T-cell (primary cell): ENCODE results near the gene LRRC37A3. TPM values are rescaled to one million over a fixed set of nuclear protein-coding genes. Genes with fewer than 3 reads are reported as not detected.
"Not testable (repeated sequence)": the region's sequence is repeated elsewhere in the genome, so short reads cannot be mapped to it uniquely, and the experiment has no call there.

Source experiments
- ATAC-seq, 4 experiments: fragments of 200-7000 bp in 3 of 4; fragments of 150-1000 bp in 1 of 4; cut with Tn5 transposase; replicated peaks in 1 of 4; 1 replicate in 3 of 4; 2 replicates in 1 of 4; pipeline ENCODE4 v1.10.0; 2021; ENCODE audit warnings: moderate library complexity in 3 of 4, mild to moderate bottlenecking in 2 of 4, moderate number of reproducible peaks in 1 of 4
- CTCF ChIA-PET, 2 donors: fragments of 300-600 bp; sonication (Branson Sonifier 250); formaldehyde crosslinking; loops; one replicate each; lab custom pipeline; 2022; ENCODE audit warnings: antibody characterized with exemption in 2 of 2; lab: Charles Lee
- POLR2A ChIA-PET, 2 donors: fragments of 300-600 bp; sonication (Branson Sonifier 250); formaldehyde crosslinking; loops; one replicate each; lab custom pipeline; 2022; ENCODE audit warnings: antibody characterized with exemption in 2 of 2; lab: Charles Lee
- DNase-seq, 35 experiments: peaks; one replicate each; pipeline versions ENCODE4 v3.0.0 to v3.0.0-alpha.2; 2013 to 2023
- H3K27ac ChIP-seq: one replicate; pipeline ENCODE4 v1.5.1; 2013; ENCODE audit warnings: low read length
- H3K27me3 ChIP-seq, 2 experiments: replicated peaks in 1 of 2; 1 replicate in 1 of 2; 2 replicates in 1 of 2; pipeline versions ENCODE4 v1.6.1 to v1.7.0; 2013; ENCODE audit warnings: low read length in 1 of 2, mixed read lengths in 1 of 2; ENCODE audit not compliant: control insufficient read depth in 2 of 2, insufficient read depth in 2 of 2; ENCODE audit errors: extremely low read depth in 1 of 2
- H3K36me3 ChIP-seq, 2 donors: 1 replicate in 1 of 2; 2 replicates in 1 of 2; pipeline versions ENCODE4 v1.6.1 to v1.7.0; 2013; ENCODE audit warnings: low read length in 1 of 2; ENCODE audit not compliant: control insufficient read depth in 2 of 2, insufficient read depth in 1 of 2; ENCODE audit errors: extremely low read depth in 1 of 2
- H3K4me1 ChIP-seq, 2 experiments: 1 replicate in 1 of 2; 2 replicates in 1 of 2; pipeline versions ENCODE4 v1.6.1 to v1.7.0; 2013; ENCODE audit warnings: low read length in 2 of 2, mixed read lengths in 1 of 2; ENCODE audit not compliant: insufficient read depth in 2 of 2, control insufficient read depth in 1 of 2; ENCODE audit errors: extremely low read depth in 1 of 2
- H3K4me3 ChIP-seq, 2 donors: 1 replicate in 1 of 2; 2 replicates in 1 of 2; pipeline versions ENCODE4 v1.5.1 to v1.7.0; 2013; ENCODE audit warnings: mild to moderate bottlenecking in 2 of 2, low read length in 1 of 2, moderate library complexity in 1 of 2; ENCODE audit not compliant: control insufficient read depth in 1 of 2; ENCODE audit errors: extremely low read depth in 1 of 2
- H3K9me3 ChIP-seq: 2 replicates; pipeline ENCODE4 v1.7.0; 2013
- H3K27ac Mint-ChIP-seq, 2 donors: one replicate each; pipeline ENCODE4 v1.8.0; 2020 to 2021; ENCODE audit warnings: mild to moderate bottlenecking in 2 of 2, mixed read lengths in 2 of 2
- H3K27me3 Mint-ChIP-seq, 2 donors: one replicate each; pipeline ENCODE4 v1.8.0; 2021 to 2022; ENCODE audit warnings: mixed read lengths in 2 of 2
- H3K36me3 Mint-ChIP-seq: one replicate; pipeline ENCODE4 v1.8.0; 2021; ENCODE audit warnings: mixed read lengths
- H3K4me1 Mint-ChIP-seq, 3 donors: one replicate each; pipeline ENCODE4 v1.8.0; 2020 to 2022; ENCODE audit warnings: mixed read lengths in 3 of 3, mild to moderate bottlenecking in 1 of 3
- H3K4me3 Mint-ChIP-seq, 3 donors: one replicate each; pipeline ENCODE4 v1.8.0; 2020 to 2022; ENCODE audit warnings: mild to moderate bottlenecking in 3 of 3, mixed read lengths in 3 of 3, moderate library complexity in 3 of 3
- H3K9me3 Mint-ChIP-seq, 3 donors: one replicate each; pipeline ENCODE4 v1.8.0; 2020 to 2022; ENCODE audit warnings: mixed read lengths in 3 of 3
- WGBS: methylation state at CpG from one replicate; pipeline ENCODE4 v1.1.5; 2013; ENCODE audit warnings: missing lambda C conversion rate; ENCODE audit not compliant: insufficient coverage; 5-methylcytosine and 5-hydroxymethylcytosine counted together
- total RNA-seq, 35 experiments: library from RNA in 6 of 35; stranded (reverse) in 6 of 35; fragments of 120-200 nt in 1 of 35; gene quantifications; one replicate each; pipeline versions ENCODE4 v1.2.1 to v1.2.4 and lab custom pipeline; 2013 to 2026

LRRC37A3 gene
- total RNA-seq, 5 donors from 2014 or later (not counting 1 experiment from before 2014, with no cell fraction given) = 9.2 to 65.8 (median 14.0) TPM

DNA sequence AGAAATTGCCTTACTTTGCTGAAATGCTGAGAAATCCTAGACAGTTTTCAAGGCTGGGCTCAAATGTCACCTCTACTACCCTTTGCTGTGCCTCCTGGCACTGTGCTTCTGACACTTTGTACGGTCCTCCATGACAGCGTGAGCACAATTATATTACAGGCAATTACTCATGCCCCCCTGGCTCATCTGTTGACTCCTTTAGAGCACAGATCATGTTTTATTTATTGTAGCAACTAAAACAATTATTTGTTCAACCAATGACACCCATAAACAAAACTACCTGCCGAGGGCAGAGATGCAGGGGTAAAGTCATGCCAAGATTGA, 9.1 kb downstream of the LRRC37A3 start:
- CTCF ChIA-PET, H3K9me3 ChIP-seq, H3K36me3 ChIP-seq, H3K4me1 Mint-ChIP-seq, H3K27ac ChIP-seq, H3K4me1 ChIP-seq, H3K9me3 Mint-ChIP-seq, H3K27ac Mint-ChIP-seq, H3K27me3 Mint-ChIP-seq, H3K4me3 ChIP-seq, POLR2A ChIA-PET, H3K4me3 Mint-ChIP-seq, H3K36me3 Mint-ChIP-seq, ATAC-seq, DNase-seq, H3K27me3 ChIP-seq: not testable (repeated sequence)
- no CpG with 5 or more reads among the region's 3 CpGs for WGBS

DNA sequence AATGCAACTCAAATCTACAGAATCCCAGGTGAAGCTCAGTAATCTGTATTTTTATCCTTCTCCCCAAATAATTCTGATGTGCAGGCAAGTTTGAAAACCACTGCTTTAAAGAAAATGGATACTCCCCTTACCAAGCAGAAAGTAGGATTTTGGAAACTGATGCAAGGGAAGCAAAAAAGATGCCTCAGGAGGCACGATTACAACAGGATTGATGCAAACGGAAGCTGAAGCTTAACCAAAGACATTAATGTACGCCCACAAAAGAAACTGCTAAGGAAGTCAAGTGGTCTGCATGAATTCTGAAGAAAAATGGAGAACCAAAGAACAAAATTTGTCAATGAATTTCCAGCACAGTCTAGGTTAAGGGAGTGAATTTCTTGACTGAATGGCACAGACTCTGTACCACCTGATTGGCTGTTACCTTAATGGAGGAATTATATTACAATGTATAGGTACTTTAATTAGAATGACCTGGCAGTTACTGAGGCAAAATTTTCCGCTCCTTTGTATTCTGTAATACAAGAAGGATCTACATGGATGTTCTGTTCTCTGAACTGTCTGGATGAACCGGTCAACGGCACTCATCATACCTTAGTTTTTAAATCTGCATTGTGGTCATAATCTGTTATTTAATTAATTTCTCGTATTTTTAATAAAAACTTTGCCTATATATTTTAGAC, 9.6 kb downstream of the LRRC37A3 start:
- H3K27me3 ChIP-seq, H3K36me3 Mint-ChIP-seq, H3K27ac ChIP-seq, H3K4me3 ChIP-seq, CTCF ChIA-PET, DNase-seq, ATAC-seq, POLR2A ChIA-PET, H3K9me3 Mint-ChIP-seq, H3K4me1 ChIP-seq, H3K36me3 ChIP-seq, H3K27me3 Mint-ChIP-seq, H3K4me3 Mint-ChIP-seq, H3K27ac Mint-ChIP-seq, H3K4me1 Mint-ChIP-seq, H3K9me3 ChIP-seq: not testable (repeated sequence)
- WGBS = no CpG with 5 or more reads among the region's 7 CpGs

DNA sequence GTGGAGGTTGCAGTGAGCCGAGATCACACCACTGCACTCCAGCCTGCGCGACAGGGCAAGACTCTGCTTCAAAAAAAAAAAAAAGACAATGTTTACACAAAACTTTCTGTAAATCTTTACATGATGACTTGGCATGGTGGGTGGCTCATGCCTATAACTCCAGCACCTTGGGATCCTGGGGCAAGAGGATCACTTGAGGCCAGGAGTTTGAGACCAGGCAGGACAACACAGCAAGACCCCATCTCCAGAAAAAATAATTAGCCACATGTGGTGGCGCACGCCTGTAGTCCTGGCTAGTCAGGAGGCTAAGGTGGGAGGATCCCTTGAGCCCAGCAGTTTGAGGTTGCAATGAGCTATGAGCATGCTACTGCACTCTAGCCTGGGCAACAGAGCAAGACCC, 15.2 kb downstream of the LRRC37A3 start:
- CTCF ChIA-PET, DNase-seq, H3K27me3 ChIP-seq, H3K9me3 Mint-ChIP-seq, H3K4me3 Mint-ChIP-seq, H3K27ac Mint-ChIP-seq, H3K36me3 ChIP-seq, H3K9me3 ChIP-seq, ATAC-seq, H3K36me3 Mint-ChIP-seq, H3K4me1 ChIP-seq, H3K4me1 Mint-ChIP-seq, POLR2A ChIA-PET, H3K27ac ChIP-seq, H3K4me3 ChIP-seq, H3K27me3 Mint-ChIP-seq: not testable (repeated sequence)
- WGBS = no CpG with 5 or more reads among the region's 5 CpGs

DNA sequence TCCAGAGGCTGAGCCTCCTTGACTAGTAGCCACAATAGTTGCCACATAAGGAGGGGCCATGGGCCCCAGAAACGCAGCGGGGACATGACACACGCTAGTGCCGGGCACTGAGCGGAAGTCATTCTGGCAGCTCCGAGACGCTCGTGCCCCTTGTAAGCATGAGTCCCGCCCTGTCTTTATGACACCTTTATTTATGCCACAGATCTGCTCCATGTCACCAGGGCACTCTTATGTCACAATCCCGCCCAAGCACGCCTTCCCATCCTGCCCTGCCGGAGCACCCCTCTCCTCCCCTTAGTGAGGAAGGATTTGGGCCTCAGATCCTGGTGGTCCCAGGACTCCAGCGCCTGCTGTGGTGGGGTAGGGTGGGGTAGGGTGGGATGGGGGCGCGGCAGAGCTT, 22.1 kb downstream of the LRRC37A3 start:
- H3K9me3 ChIP-seq, H3K4me3 ChIP-seq, H3K36me3 Mint-ChIP-seq, H3K9me3 Mint-ChIP-seq, H3K4me1 Mint-ChIP-seq, H3K4me3 Mint-ChIP-seq, H3K27me3 Mint-ChIP-seq, POLR2A ChIA-PET, H3K27ac ChIP-seq, DNase-seq, H3K4me1 ChIP-seq, H3K27ac Mint-ChIP-seq, H3K27me3 ChIP-seq, H3K36me3 ChIP-seq, ATAC-seq, CTCF ChIA-PET: not testable (repeated sequence)
- WGBS = over 99% methylated on average over 8 of the region's 15 CpGs

DNA sequence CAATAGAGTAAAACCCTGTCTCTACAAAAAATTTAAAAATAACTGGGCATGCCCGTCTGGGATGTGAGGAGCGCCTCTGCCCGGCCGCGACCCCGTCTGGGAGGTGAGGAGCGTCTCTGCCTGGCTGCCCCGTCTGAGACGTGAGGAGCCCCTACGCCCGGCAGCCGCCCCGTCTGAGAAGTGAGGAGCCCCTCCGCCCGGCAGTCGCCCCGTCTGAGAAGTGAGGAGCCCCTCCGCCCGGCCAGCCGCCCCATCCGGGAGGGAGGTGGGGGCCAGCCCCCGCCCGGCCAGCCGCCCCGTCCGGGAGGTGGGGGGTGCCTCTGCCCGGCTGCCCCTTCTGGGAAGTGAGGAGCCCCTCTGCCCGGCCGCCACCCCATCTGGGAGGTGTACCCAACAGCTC, 45.1 kb downstream of the LRRC37A3 start:
- H3K4me1 Mint-ChIP-seq, H3K9me3 Mint-ChIP-seq, H3K9me3 ChIP-seq, H3K4me1 ChIP-seq, CTCF ChIA-PET, H3K27me3 Mint-ChIP-seq, H3K27ac ChIP-seq, H3K4me3 ChIP-seq, POLR2A ChIA-PET, DNase-seq, H3K27ac Mint-ChIP-seq, H3K36me3 Mint-ChIP-seq, H3K4me3 Mint-ChIP-seq, H3K27me3 ChIP-seq, H3K36me3 ChIP-seq, ATAC-seq: not testable (repeated sequence)
- over 99% methylated on average over 18 of the region's 29 CpGs for WGBS

DNA sequence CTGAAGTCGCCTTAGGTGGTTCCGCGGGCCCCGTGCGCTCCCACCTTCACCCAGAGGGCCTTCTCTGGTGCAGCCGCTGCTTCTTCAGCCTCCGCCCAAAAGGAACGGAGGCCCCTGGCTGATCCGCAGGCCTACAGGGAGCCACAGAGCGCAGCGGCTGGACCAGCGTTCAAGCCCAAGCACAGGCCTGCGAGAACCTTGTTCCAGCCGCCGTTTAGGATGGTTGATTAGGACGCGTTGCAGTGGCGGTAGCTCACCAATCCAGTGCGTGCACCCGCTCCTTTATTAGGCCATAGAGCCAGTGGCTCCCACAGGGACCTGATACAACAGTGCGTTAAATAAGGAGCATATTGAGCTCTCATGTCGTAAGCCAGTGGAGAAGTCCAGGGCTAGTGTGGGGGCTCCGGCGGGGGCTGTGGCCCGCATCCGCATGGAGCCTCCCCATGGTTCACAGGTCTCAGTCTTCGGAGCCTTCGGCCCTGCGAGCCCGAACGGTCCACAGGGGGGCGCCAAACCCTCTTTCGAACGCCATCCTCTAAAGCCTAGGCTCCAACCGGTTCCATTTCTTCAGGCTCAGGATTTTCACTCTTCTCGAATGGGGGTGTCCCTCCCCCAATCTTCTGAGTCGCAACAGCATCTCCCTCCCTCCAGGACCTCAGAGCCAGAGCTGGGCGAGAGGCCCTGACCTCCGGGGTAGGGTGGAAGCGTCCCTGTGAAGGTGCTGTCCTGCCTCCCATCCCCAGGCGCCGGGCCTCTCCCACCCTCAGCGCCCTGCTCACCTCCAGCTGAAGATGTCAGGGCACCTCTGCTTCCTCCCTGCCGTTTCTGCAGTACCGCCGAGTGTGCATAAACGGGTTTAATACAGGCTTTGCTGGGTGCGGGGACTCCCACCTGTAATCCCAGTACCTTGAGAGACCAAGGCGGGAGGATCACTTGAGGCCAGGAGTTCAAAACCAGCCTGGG, 71.5 kb downstream of the LRRC37A3 start:
- H3K4me3 ChIP-seq, H3K27ac Mint-ChIP-seq, H3K27me3 Mint-ChIP-seq, H3K9me3 ChIP-seq, H3K27me3 ChIP-seq, H3K9me3 Mint-ChIP-seq, CTCF ChIA-PET, H3K36me3 ChIP-seq, H3K36me3 Mint-ChIP-seq, POLR2A ChIA-PET, H3K4me1 ChIP-seq, H3K4me1 Mint-ChIP-seq, H3K27ac ChIP-seq, H3K4me3 Mint-ChIP-seq: not testable (repeated sequence)
- DNase-seq (peak; percentile 34 to 81 (median 66)), ATAC-seq (peak; percentile 77 to 90 (median 86))
- 41% methylated on average over 25 of the region's 49 CpGs for WGBS
